Adrenal gland (tissue), 5 donors: ENCODE data around the gene UTP11.

Source experiments
- CTCF ChIP-seq, 6 experiments: fragments of 450-650 bp in 4 of 6; fragments of 200-600 bp in 2 of 6; sonication (generic) in 1 of 6; IDR thresholded peaks; 1 replicate in 5 of 6; 2 replicates in 1 of 6; pipeline versions ENCODE4 v1.5.1 to v1.8.0; 2016 to 2021; ENCODE audit warnings: antibody characterized with exemption in 6 of 6, mild to moderate bottlenecking in 2 of 6, moderate library complexity in 1 of 6
- POLR2A ChIP-seq, 2 donors: fragments of 450-650 bp; IDR thresholded peaks; one replicate each; pipeline ENCODE4 v1.6.1; 2017; ENCODE audit warnings: antibody characterized with exemption in 2 of 2, mild to moderate bottlenecking in 2 of 2, moderate library complexity in 1 of 2
- donor health status: DM: no; HTN: no; CAD: no.

- TF ChIP-seq CTCF (IDR thresholded peaks at IDR 0.05) (no peak), POLR2A (IDR thresholded peaks at IDR 0.05) (no peak)
These were observed 15.6 kb downstream of the UTP11 start for GRCh38 chr1:38028105-38028591.
